Cardiac fibroblast (primary cell): Measurements from ENCODE around the gene RHPN2.

Source experiments
- DNase-seq, 2 donors: peaks; one replicate each; pipeline versions ENCODE4 v3.0.0 to v3.0.0-alpha.2; 2010; ENCODE audit warnings: low read depth in 2 of 2
- H3K4me3 ChIP-seq, 2 donors: replicated peaks in 1 of 2; 1 replicate in 1 of 2; 2 replicates in 1 of 2; pipeline ENCODE4 v1.5.1; 2011; ENCODE audit warnings: low read depth in 2 of 2, low read length in 2 of 2, mild to moderate bottlenecking in 2 of 2, moderate library complexity in 1 of 2
- CTCF ChIP-seq: IDR thresholded peaks from one replicate; pipeline ENCODE4 v1.5.1; 2011; ENCODE audit warnings: low read depth, mild to moderate bottlenecking, low read length, inconsistent platforms

RHPN2 gene

GRCh38 chr19:33089010-33089409, 24.3 kb upstream of the RHPN2 start:
- no peak for TF ChIP-seq CTCF
- no peak overlapping the region for H3K4me3 ChIP-seq
- DNase-seq, result no peak

- no peak for DNase-seq
- no peak for TF ChIP-seq CTCF
- no peak overlapping the region for H3K4me3 ChIP-seq
These were observed 22.3 kb upstream of the RHPN2 start for GRCh38 chr19:33086955-33087354.

GRCh38 chr19:33085570-33086128, 21.0 kb upstream of the RHPN2 start:
- no peak overlapping the region for H3K4me3 ChIP-seq
- DNase-seq, result no peak
- no peak for TF ChIP-seq CTCF

GRCh38 chr19:33080761-33081681, 16.3 kb upstream of the RHPN2 start, which contains the start of gene GPATCH1:
GPATCH1 (plus strand) TSS chr19:33081181; CDS start chr19:33081194, 13 bp downstream.
- H3K4me3 ChIP-seq, result peak within 1 kb of the TSS; percentile 94 to 99
- peak; percentile 85 for DNase-seq
- no peak for TF ChIP-seq CTCF

GRCh38 chr19:33075519-33075918, 10.8 kb upstream of the RHPN2 start:
- no peak for DNase-seq
- H3K4me3 ChIP-seq, result no peak overlapping the region
- no peak for TF ChIP-seq CTCF

GRCh38 chr19:33071887-33072286, 7.2 kb upstream of the RHPN2 start:
- H3K4me3 ChIP-seq, result no peak overlapping the region
- peak in 1 of 2 donors; percentile 48 for DNase-seq
- no peak for TF ChIP-seq CTCF
